GM12891 (cell line): ENCODE data around the gene RIMS3.

Source experiments
- POLR2A ChIP-seq: IDR thresholded peaks from 2 replicates; pipeline ENCODE4 v1.6.1; 2011; ENCODE audit warnings: low read depth, low read length, control low read depth
- POLR2AphosphoS5 ChIP-seq: IDR thresholded peaks from 2 replicates; pipeline ENCODE4 v1.6.1; 2011; ENCODE audit warnings: low read depth, low read length, control low read depth
- SPI1 ChIP-seq: IDR thresholded peaks from 2 replicates; pipeline ENCODE4 v1.6.1; 2011; ENCODE audit warnings: low read depth, low read length, control low read depth
- TAF1 ChIP-seq: IDR thresholded peaks from 2 replicates; pipeline ENCODE4 v1.6.1; 2011; ENCODE audit warnings: low read depth, low read length, control low read depth

DNA sequence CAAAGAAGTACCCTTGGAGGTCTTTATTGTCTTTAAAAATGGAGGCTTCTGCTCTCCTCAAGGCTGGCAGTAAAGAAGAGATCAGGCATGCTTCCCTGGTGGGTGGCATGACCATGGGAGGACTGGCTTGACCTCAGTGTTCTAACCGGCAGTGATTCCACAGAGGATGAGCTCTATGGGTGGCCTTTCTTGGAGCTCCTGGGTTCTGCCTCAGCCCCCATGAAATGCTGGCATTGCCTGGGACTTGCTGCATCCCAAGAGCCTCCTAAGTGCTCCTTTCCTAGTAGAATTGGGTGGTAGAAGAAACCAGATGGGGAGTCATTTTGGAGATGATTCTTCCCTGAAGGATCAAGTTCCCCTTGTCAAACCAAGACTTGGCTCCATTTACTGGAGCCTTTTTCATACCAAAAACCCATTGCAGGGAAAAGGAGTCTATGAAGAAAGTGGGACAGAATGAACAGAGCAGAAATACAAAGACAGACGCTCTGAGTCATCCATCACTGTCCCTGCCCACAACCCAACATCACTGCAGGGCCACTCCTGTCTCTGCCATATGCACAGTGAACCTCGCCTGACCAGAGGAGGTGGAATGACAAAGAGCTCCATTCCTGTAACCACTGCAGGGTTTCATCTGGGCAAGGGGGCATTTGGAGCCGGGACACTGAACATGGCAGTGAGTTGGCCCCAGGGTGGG, 42.4 kb downstream of the RIMS3 start:
- TF ChIP-seq POLR2AphosphoS5 (no peak), POLR2A (no peak), TAF1 (no peak), SPI1 (no peak)
